ENCODE results near the gene ZDHHC19. TPM values are rescaled to one million over a fixed set of nuclear protein-coding genes. Genes with fewer than 3 reads are reported as not detected.
"Not testable (repeated sequence)": the region's sequence is repeated elsewhere in the genome, so short reads cannot be mapped to it uniquely, and the experiment has no call there.

ZDHHC19 gene
- total RNA-seq, 1 experiment from 2014 or later, result not detected

- Histone ChIP-seq H4K20me1 (ENCODE audit: insufficient read depth, low read depth, low read length) (no peaks in the 10 kb centered on the region), H3K27ac (ENCODE audit: low read length) (no peak overlapping the region), H3K79me2 (ENCODE audit: low read length) (no peaks in the 10 kb centered on the region), H3K4me2 (ENCODE audit: low read depth, low read length, poor library complexity, severe bottlenecking) (peak overlapping the region; percentile 53), H3K4me3 (ENCODE audit: low read length) (peak overlapping the region; percentile 42; the same call in 1 of the 2 replicates), H2AFZ (ENCODE audit: low read length) (peak overlapping the region; percentile 90), H3K9me3 (ENCODE audit: low read length) (no peaks in the 10 kb centered on the region), H3K4me1 (ENCODE audit: low read length) (peaks cover 12% of the 10 kb centered on the region), H3K9me2 (replicated peaks; ENCODE audit: insufficient read depth, low read length) (no peaks in the 10 kb centered on the region), H3K36me3 (ENCODE audit: insufficient read depth, low read length) (no peaks in the 10 kb centered on the region), H3K9ac (ENCODE audit: low read length) (peak overlapping the region; percentile 46), H3K27me3 (ENCODE audit: low read length) (no peaks in the 10 kb centered on the region)
- peak; percentile 68 for DNase-seq
Observed at GRCh38 chr3:196179380-196180308, 31.6 kb downstream of the ZDHHC19 start.

GRCh38 chr3:196178993-196179379 is 32.2 kb downstream of the ZDHHC19 start:
- peaks cover 12% of the 10 kb centered on the region for H3K4me1 ChIP-seq (ENCODE audit: low read length)
- H3K9me3 ChIP-seq (ENCODE audit: low read length), result no peaks in the 10 kb centered on the region
- peak overlapping the region; percentile 46 for H3K9ac ChIP-seq (ENCODE audit: low read length)
- H4K20me1 ChIP-seq (ENCODE audit: insufficient read depth, low read depth, low read length), result no peaks in the 10 kb centered on the region
- peak overlapping the region; percentile 53 for H3K4me2 ChIP-seq (ENCODE audit: low read depth, low read length, poor library complexity, severe bottlenecking)
- H3K36me3 ChIP-seq (ENCODE audit: insufficient read depth, low read length), result no peaks in the 10 kb centered on the region
- no peak overlapping the region for H3K27ac ChIP-seq (ENCODE audit: low read length)
- H3K79me2 ChIP-seq (ENCODE audit: low read length), result no peaks in the 10 kb centered on the region
- peak overlapping the region; percentile 90; the same call in 1 of the 2 replicates for H2AFZ ChIP-seq (ENCODE audit: low read length)
- no peak overlapping the region; the same call in 1 of the 2 replicates for H3K4me3 ChIP-seq (ENCODE audit: low read length)
- no peaks in the 10 kb centered on the region for H3K9me2 ChIP-seq (replicated peaks; ENCODE audit: insufficient read depth, low read length)
- DNase-seq, result no peak
- H3K27me3 ChIP-seq (ENCODE audit: low read length), result no peaks in the 10 kb centered on the region

GRCh38 chr3:196177967-196178366 is 33.2 kb downstream of the ZDHHC19 start:
- no peak overlapping the region for H3K4me2 ChIP-seq (ENCODE audit: low read depth, low read length, poor library complexity, severe bottlenecking)
- no peak overlapping the region for H3K27ac ChIP-seq (ENCODE audit: low read length)
- peaks cover 12% of the 10 kb centered on the region for H3K4me1 ChIP-seq (ENCODE audit: low read length)
- no peak overlapping the region for H2AFZ ChIP-seq (ENCODE audit: low read length)
- H3K9me3 ChIP-seq (ENCODE audit: low read length), result no peaks in the 10 kb centered on the region
- no peaks in the 10 kb centered on the region for H4K20me1 ChIP-seq (ENCODE audit: insufficient read depth, low read depth, low read length)
- no peak overlapping the region for H3K4me3 ChIP-seq (ENCODE audit: low read length)
- no peaks in the 10 kb centered on the region for H3K9me2 ChIP-seq (replicated peaks; ENCODE audit: insufficient read depth, low read length)
- no peak for DNase-seq
- H3K36me3 ChIP-seq (ENCODE audit: insufficient read depth, low read length), result no peaks in the 10 kb centered on the region
- H3K27me3 ChIP-seq (ENCODE audit: low read length), result no peaks in the 10 kb centered on the region
- no peak overlapping the region for H3K9ac ChIP-seq (ENCODE audit: low read length)
- H3K79me2 ChIP-seq (ENCODE audit: low read length), result no peaks in the 10 kb centered on the region

DNA sequence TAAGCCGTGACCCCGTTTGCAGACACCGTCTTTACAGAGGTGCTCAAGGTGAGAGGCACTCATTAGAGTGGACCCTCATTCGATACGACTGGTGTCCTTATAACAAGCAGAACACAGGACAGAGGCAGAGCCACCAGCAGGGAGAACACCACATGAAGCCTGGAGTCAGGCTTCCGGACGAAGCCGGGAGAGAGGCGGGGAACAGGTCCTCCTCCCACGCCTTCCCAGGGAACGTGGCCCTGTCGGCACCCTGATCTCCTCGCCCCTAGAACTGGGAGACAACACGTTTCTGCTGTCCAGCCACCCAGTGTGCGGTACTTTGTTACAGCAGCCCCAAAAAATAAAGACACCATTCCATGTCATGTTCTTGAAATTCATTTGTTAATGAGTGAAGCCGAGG is 33.6 kb downstream of the ZDHHC19 start:
- Histone ChIP-seq H2AFZ (ENCODE audit: low read length) (no peak overlapping the region), H3K4me2 (ENCODE audit: low read depth, low read length, poor library complexity, severe bottlenecking) (no peak overlapping the region), H3K36me3 (ENCODE audit: insufficient read depth, low read length) (no peaks in the 10 kb centered on the region), H3K9me2 (replicated peaks; ENCODE audit: insufficient read depth, low read length) (no peaks in the 10 kb centered on the region), H3K79me2 (ENCODE audit: low read length) (no peaks in the 10 kb centered on the region), H3K9me3 (ENCODE audit: low read length) (no peaks in the 10 kb centered on the region), H3K27ac (ENCODE audit: low read length) (no peak overlapping the region), H3K4me3 (ENCODE audit: low read length) (no peak overlapping the region), H3K9ac (ENCODE audit: low read length) (no peak overlapping the region), H4K20me1 (ENCODE audit: insufficient read depth, low read depth, low read length) (no peaks in the 10 kb centered on the region), H3K4me1 (ENCODE audit: low read length) (peaks cover 12% of the 10 kb centered on the region), H3K27me3 (ENCODE audit: low read length) (no peaks in the 10 kb centered on the region)
- DNase-seq, result no peak

DNA sequence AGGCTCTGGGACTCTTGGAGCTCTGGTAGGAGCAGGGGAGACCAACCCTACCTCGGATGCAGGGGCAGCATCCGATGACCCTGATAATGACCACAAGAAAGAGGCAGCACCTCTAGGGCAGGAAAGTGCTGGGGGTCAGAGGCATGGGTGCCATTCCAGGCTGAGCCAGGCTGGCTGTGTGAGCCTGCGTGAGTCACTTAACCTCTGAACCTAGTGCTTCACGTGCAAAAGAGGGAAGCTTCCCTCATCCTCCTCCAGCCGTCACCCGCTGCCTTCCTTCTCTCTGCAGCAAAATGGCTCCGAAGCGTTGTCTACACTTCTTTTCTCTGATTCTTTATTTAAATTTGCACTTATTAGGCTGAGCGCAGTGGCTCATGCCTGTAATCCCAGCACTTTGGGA is 35.5 kb downstream of the ZDHHC19 start:
- no peak overlapping the region for H3K4me3 ChIP-seq (ENCODE audit: low read length)
- H3K27ac ChIP-seq (ENCODE audit: low read length), result no peak overlapping the region
- no peak overlapping the region for H2AFZ ChIP-seq (ENCODE audit: low read length)
- no peaks in the 10 kb centered on the region for H3K9me3 ChIP-seq (ENCODE audit: low read length)
- no peaks in the 10 kb centered on the region for H3K36me3 ChIP-seq (ENCODE audit: insufficient read depth, low read length)
- H3K4me2 ChIP-seq (ENCODE audit: low read depth, low read length, poor library complexity, severe bottlenecking), result no peak overlapping the region
- H3K9ac ChIP-seq (ENCODE audit: low read length), result no peak overlapping the region
- H3K79me2 ChIP-seq (ENCODE audit: low read length), result no peaks in the 10 kb centered on the region
- H4K20me1 ChIP-seq (ENCODE audit: insufficient read depth, low read depth, low read length), result no peaks in the 10 kb centered on the region
- no peak for DNase-seq
- H3K4me1 ChIP-seq (ENCODE audit: low read length), result peaks cover 12% of the 10 kb centered on the region
- no peaks in the 10 kb centered on the region for H3K27me3 ChIP-seq (ENCODE audit: low read length)
- H3K9me2 ChIP-seq (replicated peaks; ENCODE audit: insufficient read depth, low read length), result no peaks in the 10 kb centered on the region

- Histone ChIP-seq H3K27ac (ENCODE audit: low read length) (no peak overlapping the region), H3K4me3 (ENCODE audit: low read length) (no peak overlapping the region), H3K9me2 (replicated peaks; ENCODE audit: insufficient read depth, low read length) (no peaks in the 10 kb centered on the region), H4K20me1 (ENCODE audit: insufficient read depth, low read depth, low read length) (no peaks in the 10 kb centered on the region), H3K27me3 (ENCODE audit: low read length) (no peaks in the 10 kb centered on the region), H3K9me3 (ENCODE audit: low read length) (no peaks in the 10 kb centered on the region), H2AFZ (ENCODE audit: low read length) (no peak overlapping the region), H3K4me2 (ENCODE audit: low read depth, low read length, poor library complexity, severe bottlenecking) (no peak overlapping the region), H3K9ac (ENCODE audit: low read length) (no peak overlapping the region), H3K79me2 (ENCODE audit: low read length) (no peaks in the 10 kb centered on the region), H3K36me3 (ENCODE audit: insufficient read depth, low read length) (no peaks in the 10 kb centered on the region), H3K4me1 (ENCODE audit: low read length) (peaks cover 12% of the 10 kb centered on the region)
- DNase-seq, result no peak
Observed at GRCh38 chr3:196175116-196175625, 36.0 kb downstream of the ZDHHC19 start.

GRCh38 chr3:196174652-196175051 is 36.5 kb downstream of the ZDHHC19 start:
- Histone ChIP-seq H3K27ac (ENCODE audit: low read length) (no peak overlapping the region), H3K27me3 (ENCODE audit: low read length) (no peaks in the 10 kb centered on the region), H3K4me3 (ENCODE audit: low read length) (no peak overlapping the region), H4K20me1 (ENCODE audit: insufficient read depth, low read depth, low read length) (no peaks in the 10 kb centered on the region), H3K9me2 (replicated peaks; ENCODE audit: insufficient read depth, low read length) (no peaks in the 10 kb centered on the region), H3K79me2 (ENCODE audit: low read length) (no peaks in the 10 kb centered on the region), H3K36me3 (ENCODE audit: insufficient read depth, low read length) (no peaks in the 10 kb centered on the region), H3K4me2 (ENCODE audit: low read depth, low read length, poor library complexity, severe bottlenecking) (no peak overlapping the region), H3K4me1 (ENCODE audit: low read length) (peaks cover 7% of the 10 kb centered on the region), H3K9ac (ENCODE audit: low read length) (no peak overlapping the region), H2AFZ (ENCODE audit: low read length) (no peak overlapping the region), H3K9me3 (ENCODE audit: low read length) (no peaks in the 10 kb centered on the region)
- no peak for DNase-seq

- H3K27ac ChIP-seq (ENCODE audit: low read length); H3K4me2 ChIP-seq (ENCODE audit: low read depth, low read length, poor library complexity, severe bottlenecking); DNase-seq; H3K36me3 ChIP-seq (ENCODE audit: insufficient read depth, low read length); H2AFZ ChIP-seq (ENCODE audit: low read length); H3K27me3 ChIP-seq (ENCODE audit: low read length); H4K20me1 ChIP-seq (ENCODE audit: insufficient read depth, low read depth, low read length); H3K4me1 ChIP-seq (ENCODE audit: low read length); H3K79me2 ChIP-seq (ENCODE audit: low read length); H3K9me3 ChIP-seq (ENCODE audit: low read length); H3K9ac ChIP-seq (ENCODE audit: low read length); H3K9me2 ChIP-seq (replicated peaks; ENCODE audit: insufficient read depth, low read length); H3K4me3 ChIP-seq (ENCODE audit: low read length): not testable (repeated sequence)
Observed at GRCh38 chr3:196170296-196170695, 40.9 kb downstream of the ZDHHC19 start.
